ENCODE data around the gene SUSD1.

Gene SUSD1

GRCh38 chr9:112028242-112029221, 146.6 kb downstream of the SUSD1 start:
- DNase-seq (ENCODE audit: extremely low spot score, insufficient read length, low read depth) (no peak), FAIRE-seq (peak; percentile 94)

GRCh38 chr9:112025850-112026249, 149.2 kb downstream of the SUSD1 start:
- DNase-seq (ENCODE audit: extremely low spot score, insufficient read length, low read depth) (no peak), FAIRE-seq (no peak)

- DNase-seq (ENCODE audit: extremely low spot score, insufficient read length, low read depth) (no peak), FAIRE-seq (peak; percentile 9)
Observed at GRCh38 chr9:112021742-112022141, 153.4 kb downstream of the SUSD1 start.

GRCh38 chr9:112020680-112021596, 154.2 kb downstream of the SUSD1 start:
- FAIRE-seq = peak; percentile 88
- peak; percentile 38 for DNase-seq (ENCODE audit: extremely low spot score, insufficient read length, low read depth)

GRCh38 chr9:112017878-112018277, 157.2 kb downstream of the SUSD1 start:
- no peak for DNase-seq (ENCODE audit: extremely low spot score, insufficient read length, low read depth)
- FAIRE-seq = no peak

GRCh38 chr9:112015736-112016135, 159.4 kb downstream of the SUSD1 start:
- DNase-seq (ENCODE audit: extremely low spot score, insufficient read length, low read depth) (no peak), FAIRE-seq (no peak)

GRCh38 chr9:112015149-112015548, 159.9 kb downstream of the SUSD1 start:
- FAIRE-seq = no peak
- no peak for DNase-seq (ENCODE audit: extremely low spot score, insufficient read length, low read depth)

GRCh38 chr9:112013266-112013665, 161.8 kb downstream of the SUSD1 start:
- FAIRE-seq (peak; percentile 56), DNase-seq (ENCODE audit: extremely low spot score, insufficient read length, low read depth) (no peak)

- DNase-seq (ENCODE audit: extremely low spot score, insufficient read length, low read depth) (peak; percentile 38), FAIRE-seq (peak; percentile 93)
Observed at GRCh38 chr9:112012026-112012902, 162.8 kb downstream of the SUSD1 start.

- peak; percentile 15 for FAIRE-seq
- DNase-seq (ENCODE audit: extremely low spot score, insufficient read length, low read depth) = no peak
Observed at GRCh38 chr9:112011051-112011620, 164.0 kb downstream of the SUSD1 start.

- FAIRE-seq = no peak
- DNase-seq (ENCODE audit: extremely low spot score, insufficient read length, low read depth) = no peak
Observed at GRCh38 chr9:112010537-112010936, 164.6 kb downstream of the SUSD1 start.

GRCh38 chr9:112009656-112010055, 165.4 kb downstream of the SUSD1 start:
- DNase-seq (ENCODE audit: extremely low spot score, insufficient read length, low read depth) = no peak
- FAIRE-seq = no peak

GRCh38 chr9:112007575-112008240, 167.4 kb downstream of the SUSD1 start:
- FAIRE-seq (peak; percentile 87), DNase-seq (ENCODE audit: extremely low spot score, insufficient read length, low read depth) (no peak)

- DNase-seq (ENCODE audit: extremely low spot score, insufficient read length, low read depth) = no peak
- no peak for FAIRE-seq
Observed at GRCh38 chr9:112006361-112007020, 168.6 kb downstream of the SUSD1 start.

- no peak for DNase-seq (ENCODE audit: extremely low spot score, insufficient read length, low read depth)
- no peak for FAIRE-seq
Observed at GRCh38 chr9:112005939-112006338, 169.2 kb downstream of the SUSD1 start.

GRCh38 chr9:112003538-112003937, 171.6 kb downstream of the SUSD1 start:
- no peak for FAIRE-seq
- no peak for DNase-seq (ENCODE audit: extremely low spot score, insufficient read length, low read depth)

- DNase-seq (ENCODE audit: extremely low spot score, insufficient read length, low read depth) = no peak
- no peak for FAIRE-seq
Observed at GRCh38 chr9:112002847-112003457, 172.1 kb downstream of the SUSD1 start.
